SK-N-SH (cell line): ENCODE measurements around the gene CKMT2. TPM values are rescaled to one million over a fixed set of nuclear protein-coding genes. Genes with fewer than 3 reads are reported as not detected.
A peak's percentile ranks its signal among the peaks of the same experiment; 100 is the strongest.

Experiments
- CTCF ChIA-PET: fragments of 300-600, 350-600 bp; formaldehyde crosslinking; extraction: SDS; loops from one replicate; lab custom pipeline; 2021; lab: Yijun Ruan, JAX
- POLR2A ChIA-PET: fragments of 350-600 bp; sonication (Branson Sonifier 250); formaldehyde crosslinking; extraction: SDS; loops from one replicate; lab custom pipeline; 2020; ENCODE audit warnings: antibody characterized with exemption, inconsistent platforms; lab: Yijun Ruan, JAX
- DNase-seq: peaks from one replicate; pipeline ENCODE4 v3.0.0; 2012
- H2AFZ ChIP-seq: fragments of 200-600 bp; sonication (generic); 2 replicates; pipeline ENCODE4 v1.8.1; 2016; ENCODE audit warnings: antibody characterized with exemption, mild to moderate bottlenecking, low read depth
- H3F3A ChIP-seq: fragments of 200-600 bp; sonication (generic); replicated peaks from 2 replicates; pipeline ENCODE3; 2016; ENCODE audit warnings: antibody characterized with exemption, mild to moderate bottlenecking; ENCODE audit not compliant: insufficient read depth
- H3K27ac ChIP-seq, 2 experiments: fragments of 200-500 bp in 1 of 2; fragments of 200-600 bp in 1 of 2; sonication (Bioruptor generic) in 1 of 2; sonication (generic), shearing (Covaris generic) in 1 of 2; 2 replicates each; pipeline versions ENCODE4 v1.5.1 to v1.6.1; 2014 to 2016; ENCODE audit warnings: low read depth in 2 of 2, inconsistent platforms in 1 of 2, low read length in 1 of 2, mild to moderate bottlenecking in 1 of 2, mixed read lengths in 1 of 2
- H3K27me3 ChIP-seq: fragments of 200-600 bp; sonication (generic), shearing (Covaris generic); 2 replicates; pipeline ENCODE4 v1.6.1; 2016; ENCODE audit warnings: mixed run types; ENCODE audit not compliant: insufficient read depth
- H3K36me3 ChIP-seq, 2 experiments: fragments of 200-500 bp in 1 of 2; fragments of 200-600 bp in 1 of 2; sonication (Bioruptor generic) in 1 of 2; sonication (generic) in 1 of 2; replicated peaks in 1 of 2; 2 replicates each; pipeline versions ENCODE3 to v1.5.1; 2014 to 2016; ENCODE audit warnings: low read length in 1 of 2, mild to moderate bottlenecking in 1 of 2; ENCODE audit not compliant: insufficient read depth in 2 of 2, control insufficient read depth in 1 of 2
- H3K4me1 ChIP-seq, 2 experiments: fragments of 200-500 bp in 1 of 2; fragments of 200-600 bp in 1 of 2; sonication (Bioruptor generic) in 1 of 2; sonication (generic), shearing (Covaris generic) in 1 of 2; 2 replicates each; pipeline versions ENCODE4 v1.5.1 to v1.6.1; 2014 to 2016; ENCODE audit warnings: low read depth in 1 of 2, low read length in 1 of 2, mixed run types in 1 of 2; ENCODE audit not compliant: insufficient read depth in 2 of 2, control insufficient read depth in 1 of 2
- H3K4me2 ChIP-seq: fragments of 200-600 bp; sonication (generic), shearing (Covaris generic); 2 replicates; pipeline ENCODE4 v1.6.1; 2017; ENCODE audit warnings: mixed run types
- H3K4me3 ChIP-seq, 2 experiments: fragments of 200-500 bp in 1 of 2; fragments of 200-600 bp in 1 of 2; sonication (Bioruptor generic) in 1 of 2; sonication (generic), shearing (Covaris generic) in 1 of 2; 2 replicates each; pipeline versions ENCODE4 v1.5.1 to v1.8.1; 2014 to 2016; ENCODE audit warnings: low read depth in 2 of 2, inconsistent platforms in 1 of 2, low read length in 1 of 2, mild to moderate bottlenecking in 1 of 2, mixed read lengths in 1 of 2, moderate library complexity in 1 of 2
- H3K79me2 ChIP-seq: fragments of 200-600 bp; sonication (generic); 2 replicates; pipeline ENCODE4 v1.8.1; 2017; ENCODE audit warnings: mild to moderate bottlenecking; ENCODE audit not compliant: insufficient read depth
- H3K9ac ChIP-seq: fragments of 200-600 bp; sonication (generic); 2 replicates; pipeline ENCODE4 v1.6.1; 2017; ENCODE audit warnings: mixed run types
- H3K9me2 ChIP-seq: fragments of 200-600 bp; sonication (generic); 2 replicates; pipeline ENCODE4 v1.6.1; 2017; ENCODE audit warnings: mixed run types
- H3K9me3 ChIP-seq: fragments of 200-600 bp; sonication (generic); 2 replicates; pipeline ENCODE4 v1.6.1; 2017; ENCODE audit warnings: mixed run types, mild to moderate bottlenecking, moderate library complexity
- H4K20me1 ChIP-seq: fragments of 200-600 bp; sonication (generic); 2 replicates; pipeline ENCODE4 v1.6.1; 2017; ENCODE audit warnings: mild to moderate bottlenecking, mixed run types; ENCODE audit not compliant: insufficient read depth
- CTCF ChIP-seq: fragments of 200-600 bp; sonication (generic); IDR thresholded peaks from 2 replicates; pipeline ENCODE4 v1.6.1; 2017; ENCODE audit warnings: antibody characterized with exemption, mild to moderate bottlenecking, moderate library complexity
- GABPA ChIP-seq: IDR thresholded peaks from 2 replicates; pipeline ENCODE4 v1.4.0; 2012; ENCODE audit warnings: low read depth, mild to moderate bottlenecking
- GATA2 ChIP-seq: sonication (generic); formaldehyde crosslinking; IDR thresholded peaks from 2 replicates; pipeline ENCODE4 v1.5.0; 2020; ENCODE audit warnings: mild to moderate bottlenecking, missing genetic modification reagents
- IRF3 ChIP-seq: fragments of 150-350 bp; IDR thresholded peaks from 2 replicates; pipeline ENCODE4 v1.6.1; 2016; ENCODE audit warnings: mild to moderate bottlenecking, low read depth, low read length
- MXI1 ChIP-seq: IDR thresholded peaks from 2 replicates; pipeline ENCODE4 v1.6.1; 2012; ENCODE audit warnings: mild to moderate bottlenecking, low read depth, low read length, improper control_type of control experiment
- POLR2AphosphoS5 ChIP-seq: IDR thresholded peaks from 2 replicates; pipeline ENCODE4 v1.6.1; 2012; ENCODE audit warnings: low read depth, low read length
- SIN3A ChIP-seq: IDR thresholded peaks from 2 replicates; pipeline ENCODE4 v1.6.1; 2012; ENCODE audit warnings: low read depth, mild to moderate bottlenecking, low read length, moderate library complexity, borderline replicate concordance
- TCF12 ChIP-seq: IDR thresholded peaks from 2 replicates; pipeline ENCODE4 v1.4.0; 2012
- USF2 ChIP-seq: fragments of 150-350 bp; IDR thresholded peaks from 2 replicates; pipeline ENCODE4 v1.6.1; 2017; ENCODE audit warnings: antibody characterized with exemption, low read length, low read depth, borderline replicate concordance
- WGBS: methylation state at CpG from one replicate; pipeline ENCODE4 v1.1.6; 2017; ENCODE audit warnings: low lambda C conversion rate; 5-methylcytosine and 5-hydroxymethylcytosine counted together
- polyA plus RNA-seq, 3 experiments: library from polyadenylated mRNA; depleted of rRNA; stranded (reverse); fragments of >200 nt; gene quantifications; 2 replicates each; pipeline ENCODE4 v1.2.3, GENCODE V29; 2012

The CKMT2 gene
- polyA plus RNA-seq, 1 of the 3 experiments (the other 2 are of a cell fraction) = not detected

- Histone ChIP-seq H4K20me1 (no peaks in the 10 kb centered on the region), H3K4me1 (peaks cover 0 to 7% of the 10 kb centered on the region in 2 experiments; a peak in 1 of 4 replicates), H3K9me2 (no peaks in the 10 kb centered on the region), H3K4me2 (no peak overlapping the region), H3K9ac (no peak overlapping the region), H3K79me2 (no peaks in the 10 kb centered on the region), H3K36me3 (no peaks in the 10 kb centered on the region), H2AFZ (no peak overlapping the region), H3F3A (no peaks in the 10 kb centered on the region)
- ChIA-PET CTCF (interaction anchor here (0.7 to 2.6 kb wide), 6 partner anchors 13 to 520 kb away, joined by 3 to 8 read pairs (median 4); no protein-coding TSS in a partner anchor), POLR2A (no interaction called here)
- WGBS = 87% methylated on average over 9 of the region's 9 CpGs
- TF ChIP-seq CTCF = no peak
- TF ChIP-seq POLR2AphosphoS5 = no peak
- TF ChIP-seq GATA2 (CRISPR knock-in tag) = no peak
- no peak for TF ChIP-seq SIN3A
- TF ChIP-seq IRF3 = no peak
- TF ChIP-seq USF2 = no peak
- TF ChIP-seq GABPA = no peak
- no peak for TF ChIP-seq TCF12
- TF ChIP-seq MXI1 = no peak
- TF ChIP-seq, all 33 proteins: peak for 0
- no peak overlapping the region for H3K27ac ChIP-seq
- H3K9me3 ChIP-seq = no peaks in the 10 kb centered on the region
- H3K4me3 ChIP-seq = no peak overlapping the region
- no peak for DNase-seq
- no peaks in the 10 kb centered on the region for H3K27me3 ChIP-seq
Measured at GRCh38 chr5:81191726-81192372, 41.3 kb upstream of the CKMT2 start.

- Histone ChIP-seq H3K36me3 (no peaks in the 10 kb centered on the region), H3K79me2 (no peaks in the 10 kb centered on the region), H3K4me3 (no peak overlapping the region)
- CTCF ChIA-PET = interaction anchor here (1.5 to 3.6 kb wide), 4 partner anchors 12 to 520 kb away, joined by 4 to 22 read pairs (median 6); no protein-coding TSS in a partner anchor
- no peak for TF ChIP-seq GATA2 (CRISPR knock-in tag)
- TF ChIP-seq CTCF = peak; percentile 9; the same call in 1 of the 2 replicates
- TF ChIP-seq, all 33 proteins: peak for 1
- Histone ChIP-seq H3K27me3 (no peaks in the 10 kb centered on the region), H3K4me2 (no peak overlapping the region), H3K9ac (no peak overlapping the region), H4K20me1 (no peaks in the 10 kb centered on the region), H3K27ac (no peak overlapping the region), H3K9me2 (no peaks in the 10 kb centered on the region), H3K4me1 (peaks cover 0 to 7% of the 10 kb centered on the region in 2 experiments; a peak in 1 of 4 replicates), H2AFZ (no peak overlapping the region), H3K9me3 (no peaks in the 10 kb centered on the region), H3F3A (no peaks in the 10 kb centered on the region)
- no peak for DNase-seq
- POLR2A ChIA-PET = no interaction called here
- 82% methylated on average over 8 of the region's 8 CpGs for WGBS
Measured at GRCh38 chr5:81192373-81192750, 40.8 kb upstream of the CKMT2 start.
